Gastroesophageal sphincter (tissue), 3 donors: ENCODE measurements around the gene TWIST2.

Experiments
- POLR2AphosphoS5 ChIP-seq: sonication (generic); formaldehyde crosslinking; IDR thresholded peaks from one replicate; pipeline ENCODE4 v1.6.1; 2017; ENCODE audit warnings: antibody characterized with exemption
- TF ChIP-seq, protein P1 (sequence below), 4 experiments: fragments of 200-600 bp in 2 of 4; fragments of 450-650 bp in 2 of 4; sonication (generic) in 1 of 4; IDR thresholded peaks; one replicate each; pipeline ENCODE4 v1.5.1; 2017 to 2019; ENCODE audit warnings: antibody characterized with exemption in 4 of 4, mild to moderate bottlenecking in 2 of 4, moderate library complexity in 2 of 4

DNA sequence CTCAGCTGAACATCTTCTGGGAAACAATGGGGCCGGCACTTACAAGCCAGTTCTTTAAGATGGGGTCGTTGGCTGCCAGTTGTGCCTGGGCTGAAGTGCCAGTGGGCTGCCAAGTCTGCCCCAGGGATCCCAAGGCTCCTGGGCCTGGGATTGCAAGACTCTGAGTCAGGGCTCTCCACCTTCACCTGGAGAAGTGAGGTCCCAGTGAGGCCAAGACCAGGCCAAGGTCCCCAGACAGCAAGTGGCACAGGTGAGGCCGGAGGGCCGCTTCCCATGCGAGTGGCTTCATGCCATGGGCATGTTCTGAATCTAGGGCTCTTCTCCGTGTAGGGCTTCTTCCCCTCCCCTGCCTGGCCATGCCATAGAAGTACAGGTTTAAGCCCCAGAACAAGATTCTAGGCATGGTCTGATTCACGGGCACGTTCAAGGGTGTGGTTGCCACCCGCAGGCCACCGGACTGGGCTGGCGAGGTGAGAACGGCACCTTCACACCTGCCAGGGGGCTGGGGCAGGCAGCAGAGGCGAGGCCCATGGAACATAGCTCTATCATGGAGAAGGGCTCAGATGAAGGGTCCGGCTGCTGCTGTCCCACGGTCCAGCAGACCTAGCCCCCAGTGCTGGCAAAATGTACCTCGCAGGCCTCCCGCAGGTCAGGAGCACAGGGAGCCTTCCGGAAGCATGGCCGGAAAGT, 36.4 kb downstream of the TWIST2 start:
- TF ChIP-seq POLR2AphosphoS5: no peak
- TF ChIP-seq, protein P1, sequence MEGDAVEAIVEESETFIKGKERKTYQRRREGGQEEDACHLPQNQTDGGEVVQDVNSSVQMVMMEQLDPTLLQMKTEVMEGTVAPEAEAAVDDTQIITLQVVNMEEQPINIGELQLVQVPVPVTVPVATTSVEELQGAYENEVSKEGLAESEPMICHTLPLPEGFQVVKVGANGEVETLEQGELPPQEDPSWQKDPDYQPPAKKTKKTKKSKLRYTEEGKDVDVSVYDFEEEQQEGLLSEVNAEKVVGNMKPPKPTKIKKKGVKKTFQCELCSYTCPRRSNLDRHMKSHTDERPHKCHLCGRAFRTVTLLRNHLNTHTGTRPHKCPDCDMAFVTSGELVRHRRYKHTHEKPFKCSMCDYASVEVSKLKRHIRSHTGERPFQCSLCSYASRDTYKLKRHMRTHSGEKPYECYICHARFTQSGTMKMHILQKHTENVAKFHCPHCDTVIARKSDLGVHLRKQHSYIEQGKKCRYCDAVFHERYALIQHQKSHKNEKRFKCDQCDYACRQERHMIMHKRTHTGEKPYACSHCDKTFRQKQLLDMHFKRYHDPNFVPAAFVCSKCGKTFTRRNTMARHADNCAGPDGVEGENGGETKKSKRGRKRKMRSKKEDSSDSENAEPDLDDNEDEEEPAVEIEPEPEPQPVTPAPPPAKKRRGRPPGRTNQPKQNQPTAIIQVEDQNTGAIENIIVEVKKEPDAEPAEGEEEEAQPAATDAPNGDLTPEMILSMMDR (IDR thresholded peaks at IDR 0.05): no peak
